NCI-H2196 treated with DMSO at 0.1 percent for 48 hours (cell line): ENCODE measurements around the gene RPTOR.
A peak's percentile ranks its signal among the peaks of the same experiment; 100 is the strongest.
"Not testable (repeated sequence)": the region's sequence is repeated elsewhere in the genome, so short reads cannot be mapped to it uniquely, and the experiment has no call there.

Experiments
- DNase-seq: peaks from one replicate; lab custom pipeline; 2025; ENCODE audit not compliant: unreplicated experiment; lab: John Stamatoyannopoulos, UW

RPTOR gene

GRCh38 chr17:80755650-80756405 is 211.2 kb downstream of the RPTOR start:
- DNase-seq: no peak

GRCh38 chr17:80758481-80759376 is 214.1 kb downstream of the RPTOR start:
- DNase-seq: no peak

- DNase-seq: no peak
These were observed 214.7 kb downstream of the RPTOR start for GRCh38 chr17:80759377-80759673.

GRCh38 chr17:80760511-80760911 is 215.9 kb downstream of the RPTOR start:
- peak; percentile 95 for DNase-seq

- DNase-seq: peak; percentile 18
These were observed 216.7 kb downstream of the RPTOR start for GRCh38 chr17:80761110-80761871.

- no peak for DNase-seq
These were observed 217.4 kb downstream of the RPTOR start for GRCh38 chr17:80762076-80762475.

- DNase-seq: no peak
These were observed 218.7 kb downstream of the RPTOR start for GRCh38 chr17:80763293-80763867.

- not testable (repeated sequence) for DNase-seq
These were observed 220.0 kb downstream of the RPTOR start for GRCh38 chr17:80764627-80765145.

- no peak for DNase-seq
These were observed 220.8 kb downstream of the RPTOR start for GRCh38 chr17:80765241-80765961.

- DNase-seq: no peak
These were observed 221.7 kb downstream of the RPTOR start for GRCh38 chr17:80766290-80766855.

GRCh38 chr17:80768389-80768788 is 223.8 kb downstream of the RPTOR start:
- DNase-seq: no peak

GRCh38 chr17:80768936-80769335 is 224.3 kb downstream of the RPTOR start:
- DNase-seq: no peak

- no peak for DNase-seq
These were observed 224.9 kb downstream of the RPTOR start for GRCh38 chr17:80769516-80769915.

- DNase-seq: no peak
These were observed 225.4 kb downstream of the RPTOR start for GRCh38 chr17:80769936-80770625.

- no peak for DNase-seq
These were observed 226.4 kb downstream of the RPTOR start for GRCh38 chr17:80770881-80771611.

- DNase-seq: no peak
These were observed 227.0 kb downstream of the RPTOR start for GRCh38 chr17:80771612-80772005.

- DNase-seq: no peak
These were observed 228.2 kb downstream of the RPTOR start for GRCh38 chr17:80772906-80773242.

- peak; percentile 28 for DNase-seq
These were observed 228.8 kb downstream of the RPTOR start for GRCh38 chr17:80773243-80773991.
